Measurements from ENCODE around the gene MTFMT. TPM values are rescaled to one million over a fixed set of nuclear protein-coding genes. Genes with fewer than 3 reads are reported as not detected.
A peak's percentile ranks its signal among the peaks of the same experiment; 100 is the strongest.

The MTFMT gene
- total and polyA plus RNA-seq, 2 of the 4 experiments (the other 2 are of a cell fraction) = 8.9 to 21.3 TPM

GRCh38 chr15:65060641-65061397 is 31.4 kb upstream of the MTFMT start:
- Histone ChIP-seq H3K18ac (ENCODE audit: low read depth, low read length) (no peak overlapping the region), H2BK20ac (ENCODE audit: low read depth, low read length) (no peak overlapping the region), H3K4me3 (ENCODE audit: insufficient read depth, low read depth, low read length) (no peak overlapping the region), H3K4ac (ENCODE audit: low read depth, low read length) (no peak overlapping the region), H4K5ac (ENCODE audit: low read depth, low read length) (no peak overlapping the region), H2AK9ac (replicated peaks; ENCODE audit: low read depth, low read length, poor library complexity) (no peak overlapping the region), H4K20me1 (ENCODE audit: insufficient read depth, low read length) (no peaks in the 10 kb centered on the region), H3K9ac (ENCODE audit: low read depth, low read length) (no peak overlapping the region), H3K36me3 (ENCODE audit: control insufficient read depth, insufficient read depth, low read length) (no peaks in the 10 kb centered on the region), H4K8ac (ENCODE audit: low read depth in 2 of 2, low read length in 2 of 2) (no peak overlapping the region), H2AK5ac (ENCODE audit: low read depth, low read length) (peak overlapping the region; percentile 32; the same call in 1 of the 2 replicates), H3K9me1 (ENCODE audit: insufficient read depth, low read length) (peaks cover 4% of the 10 kb centered on the region; the same call in 1 of the 2 replicates), H3K27ac (ENCODE audit: insufficient read depth, low read length) (no peak overlapping the region), H3K4me2 (ENCODE audit: low read depth, low read length) (no peak overlapping the region), H2BK5ac (ENCODE audit: low read depth, low read length, poor library complexity, severe bottlenecking) (no peak overlapping the region), H2BK15ac (ENCODE audit: low read depth, low read length) (no peak overlapping the region), H3K27me3 (ENCODE audit: control insufficient read depth, insufficient read depth, low read length) (peaks cover 20% of the 10 kb centered on the region), H3K4me1 (ENCODE audit: control insufficient read depth, insufficient read depth, low read length) (peaks cover 6% of the 10 kb centered on the region; the same call in 1 of the 2 replicates), H4K91ac (ENCODE audit: insufficient read depth, low read depth, low read length) (no peak overlapping the region), H3K14ac (replicated peaks; ENCODE audit: low read depth, low read length) (peak overlapping the region; percentile 15; the same call in 1 of the 2 replicates), H3K79me1 (ENCODE audit: low read depth in 1 of 2, low read length in 2 of 2) (no peaks in the 10 kb centered on the region), H3K56ac (ENCODE audit: extremely low read depth, insufficient read depth, low read length) (no peak overlapping the region), H2BK120ac (ENCODE audit: low read depth, low read length) (no peak overlapping the region; the same call in 1 of the 2 replicates), H2AFZ (replicated peaks; ENCODE audit: low read length, poor library complexity) (no peak overlapping the region), H3K23ac (ENCODE audit: low read depth, low read length) (no peak overlapping the region), H3K9me3 (ENCODE audit: control insufficient read depth, insufficient read depth, low read length) (peaks cover 5% of the 10 kb centered on the region; the same call in 1 of the 2 replicates)
- TF ChIP-seq RFX5 (IDR thresholded peaks at IDR 0.05; ENCODE audit: low read depth, low read length) (no peak), NFE2L2 (IDR thresholded peaks at IDR 0.05; ENCODE audit: low read depth, low read length) (no peak), MAFK (IDR thresholded peaks at IDR 0.05; ENCODE audit: low read depth, low read length) (no peak), CEBPB (IDR thresholded peaks at IDR 0.05; ENCODE audit: low read depth, low read length) (no peak), SMC3 (IDR thresholded peaks at IDR 0.05; ENCODE audit: low read depth, low read length) (no peak), POLR2A (IDR thresholded peaks at IDR 0.05; ENCODE audit: low read depth, low read length) (no peak), CHD1 (IDR thresholded peaks at IDR 0.05; ENCODE audit: low read depth, low read length) (no peak), MXI1 (IDR thresholded peaks at IDR 0.05; ENCODE audit: borderline replicate concordance, low read depth, low read length) (no peak), MAZ (IDR thresholded peaks at IDR 0.05; ENCODE audit: borderline replicate concordance, low read depth, low read length) (no peak), BHLHE40 (IDR thresholded peaks at IDR 0.05; ENCODE audit: low read depth, low read length) (no peak)
- ChIA-PET POLR2A (ENCODE audit: unreplicated experiment) (no interaction called here), CTCF (interaction anchor here (0.6 to 1.3 kb wide), 3 partner anchors 22 to 313 kb away, joined by 3 to 8 read pairs (median 4); no protein-coding TSS in a partner anchor)
- WGBS, 2 experiments (ENCODE audit: extremely low coverage in 2 of 2, insufficient read length in 1 of 2) = no CpG with 5 or more reads among the region's 6 CpGs
- DNase-seq (no peak), ATAC-seq (ENCODE audit: low read depth) (no peak; the same call in 1 of the 2 replicates)
- BruUV-seq (replicated peaks) = no TSS peak
- in situ Hi-C loops (cut with MboI; ENCODE audit: low sequenced_read_pairs) (no loop called here), intact Hi-C loops (cut with micrococcal nuclease) (no loop called here), dilution Hi-C loops (cut with HindIII; ENCODE audit: low sequenced_read_pairs, unreplicated experiment) (no loop called here)

All from IMR-90 (cell line).